H1 (cell line): ENCODE measurements around the gene ARL3. TPM values are rescaled to one million over a fixed set of nuclear protein-coding genes. Genes with fewer than 3 reads are reported as not detected.

Source experiments
- CTCF ChIA-PET: fragments of 300-600 bp; sonication (Branson Sonifier 250); formaldehyde crosslinking; loops from one replicate; lab custom pipeline; 2021; ENCODE audit not compliant: partially characterized antibody; lab: Charles Lee
- POLR2A ChIA-PET: fragments of 300-600 bp; sonication (Branson Sonifier 250); formaldehyde crosslinking; loops from one replicate; lab custom pipeline; 2021; ENCODE audit warnings: inconsistent platforms; ENCODE audit not compliant: partially characterized antibody; lab: Charles Lee
- DNase-seq, 2 experiments: peaks; one replicate each; pipeline versions ENCODE4 v3.0.0 to v3.0.0-alpha.2; 2010 to 2022; ENCODE audit warnings: low spot score in 2 of 2, low read depth in 1 of 2, mixed read lengths in 1 of 2
- FAIRE-seq: peaks from 2 replicates; lab custom pipeline; 2011; peaks lifted over from hg19 to GRCh38; lab: Jason Lieb, UNC
- H2AFZ ChIP-seq: 2 replicates; pipeline ENCODE4 v1.8.1; 2012; ENCODE audit warnings: low read length, inconsistent platforms
- H2AK5ac ChIP-seq: 2 replicates; pipeline ENCODE4 v1.6.1; 2013; ENCODE audit warnings: low read depth, low read length
- H2BK120ac ChIP-seq: replicated peaks from 2 replicates; pipeline ENCODE3; 2013; ENCODE audit warnings: low read depth, low read length, inconsistent platforms
- H2BK12ac ChIP-seq: 2 replicates; pipeline ENCODE4 v1.6.1; 2013; ENCODE audit warnings: low read depth, low read length
- H2BK15ac ChIP-seq: 2 replicates; pipeline ENCODE4 v1.6.1; 2013; ENCODE audit warnings: low read length
- H2BK20ac ChIP-seq: 2 replicates; pipeline ENCODE4 v1.6.1; 2013; ENCODE audit warnings: low read length
- H2BK5ac ChIP-seq: 2 replicates; pipeline ENCODE4 v1.6.1; 2013; ENCODE audit warnings: low read depth, low read length
- H3K14ac ChIP-seq: 2 replicates; pipeline ENCODE4 v1.6.1; 2013; ENCODE audit warnings: inconsistent platforms; ENCODE audit not compliant: insufficient read length
- H3K18ac ChIP-seq: 2 replicates; pipeline ENCODE4 v1.6.1; 2013; ENCODE audit warnings: low read length; ENCODE audit errors: extremely low read depth
- H3K23ac ChIP-seq: 2 replicates; pipeline ENCODE4 v1.6.1; 2013; ENCODE audit warnings: inconsistent platforms; ENCODE audit not compliant: insufficient read length
- H3K23me2 ChIP-seq: 2 replicates; pipeline ENCODE4 v1.6.1; 2013; ENCODE audit warnings: low read depth, low read length
- H3K27ac ChIP-seq: 2 replicates; pipeline ENCODE4 v1.6.1; 2011; ENCODE audit warnings: low read depth, low read length, inconsistent platforms
- H3K27me3 ChIP-seq, 4 experiments: replicated peaks in 1 of 4; 1 replicate in 1 of 4; 2 replicates in 3 of 4; pipeline versions ENCODE4 v1.6.1 to v1.8.1; 2011 to 2013; ENCODE audit warnings: low read length in 3 of 4, mild to moderate bottlenecking in 3 of 4, inconsistent platforms in 2 of 4, mixed read lengths in 2 of 4, moderate library complexity in 1 of 4; ENCODE audit not compliant: control insufficient read depth in 3 of 4, insufficient read depth in 3 of 4; ENCODE audit errors: extremely low read depth in 1 of 4
- H3K36me3 ChIP-seq, 4 experiments: 2 replicates each; pipeline versions ENCODE4 v1.6.1 to v1.8.1; 2011 to 2013; ENCODE audit warnings: mild to moderate bottlenecking in 4 of 4, low read length in 3 of 4, moderate library complexity in 2 of 4, control low read depth in 1 of 4, inconsistent platforms in 1 of 4; ENCODE audit not compliant: insufficient read depth in 4 of 4, control insufficient read depth in 2 of 4
- H3K4ac ChIP-seq: replicated peaks from 2 replicates; pipeline ENCODE3; 2013; ENCODE audit warnings: low read length, low read depth, mixed read lengths, inconsistent platforms; ENCODE audit not compliant: insufficient read length
- H3K4me1 ChIP-seq, 4 experiments: replicated peaks in 1 of 4; 1 replicate in 1 of 4; 2 replicates in 3 of 4; pipeline versions ENCODE4 v1.6.1 to v1.8.1; 2011 to 2013; ENCODE audit warnings: low read length in 3 of 4, inconsistent platforms in 2 of 4, mixed read lengths in 1 of 4; ENCODE audit not compliant: insufficient read depth in 4 of 4, control insufficient read depth in 3 of 4
- H3K4me2 ChIP-seq, 2 experiments: 2 replicates each; pipeline versions ENCODE4 v1.6.1 to v1.8.1; 2011 to 2013; ENCODE audit warnings: low read depth in 2 of 2, low read length in 2 of 2, control low read depth in 1 of 2, inconsistent platforms in 1 of 2, mild to moderate bottlenecking in 1 of 2; ENCODE audit not compliant: insufficient read depth in 1 of 2
- H3K4me3 ChIP-seq, 4 experiments: fragments of 200-600, 300-600 bp in 1 of 4; sonication (generic), shearing (Covaris generic), sonication (Bioruptor Twin) in 1 of 4; 2 replicates each; pipeline versions ENCODE4 v1.5.1 to v1.8.1; 2011 to 2016; ENCODE audit warnings: low read length in 4 of 4, low read depth in 3 of 4, control low read depth in 2 of 4, inconsistent platforms in 2 of 4, mild to moderate bottlenecking in 2 of 4, mixed read lengths in 1 of 4, moderate library complexity in 1 of 4; ENCODE audit not compliant: insufficient read depth in 2 of 4; ENCODE audit errors: extremely low read depth in 1 of 4
- H3K56ac ChIP-seq: replicated peaks from 2 replicates; pipeline ENCODE3; 2013; ENCODE audit warnings: low read depth, mild to moderate bottlenecking, mixed read lengths, low read length, inconsistent platforms; ENCODE audit not compliant: insufficient read length
- H3K79me1 ChIP-seq: 2 replicates; pipeline ENCODE4 v1.6.1; 2013; ENCODE audit warnings: low read depth, low read length, control low read depth
- H3K79me2 ChIP-seq, 2 experiments: 2 replicates each; pipeline versions ENCODE4 v1.6.1 to v1.8.1; 2012 to 2013; ENCODE audit warnings: low read length in 2 of 2, mild to moderate bottlenecking in 2 of 2, inconsistent platforms in 1 of 2; ENCODE audit not compliant: insufficient read depth in 2 of 2, control insufficient read depth in 1 of 2
- H3K9ac ChIP-seq, 4 experiments: replicated peaks in 1 of 4; 1 replicate in 1 of 4; 2 replicates in 3 of 4; pipeline versions ENCODE4 v1.6.1 to v1.8.1; 2011 to 2013; ENCODE audit warnings: low read depth in 3 of 4, low read length in 3 of 4, control low read depth in 2 of 4, mild to moderate bottlenecking in 2 of 4, moderate library complexity in 2 of 4, inconsistent platforms in 1 of 4; ENCODE audit errors: extremely low read depth in 1 of 4
- H3K9me3 ChIP-seq, 2 experiments: 2 replicates each; pipeline versions ENCODE4 v1.6.1 to v1.8.1; 2012 to 2013; ENCODE audit warnings: mild to moderate bottlenecking in 2 of 2, moderate library complexity in 2 of 2, control low read depth in 1 of 2, inconsistent platforms in 1 of 2, low read depth in 1 of 2, low read length in 1 of 2, mixed read lengths in 1 of 2; ENCODE audit not compliant: insufficient read depth in 2 of 2
- H4K20me1 ChIP-seq, 2 experiments: replicated peaks in 1 of 2; 2 replicates each; pipeline versions ENCODE3 to v1.8.1; 2011 to 2013; ENCODE audit warnings: inconsistent platforms in 2 of 2, low read length in 2 of 2, mild to moderate bottlenecking in 1 of 2; ENCODE audit not compliant: insufficient read depth in 2 of 2, control insufficient read depth in 1 of 2
- H4K5ac ChIP-seq: 2 replicates; pipeline ENCODE4 v1.6.1; 2013; ENCODE audit warnings: low read length, low read depth, mixed read lengths, inconsistent platforms; ENCODE audit not compliant: insufficient read length
- H4K8ac ChIP-seq: 2 replicates; pipeline ENCODE4 v1.8.0; 2013; ENCODE audit warnings: mild to moderate bottlenecking, moderate library complexity, low read length, inconsistent platforms; ENCODE audit not compliant: insufficient read depth; ENCODE audit errors: extremely low read depth
- H4K91ac ChIP-seq: replicated peaks from 2 replicates; pipeline ENCODE3; 2013; ENCODE audit warnings: low read length, mixed read lengths, inconsistent platforms; ENCODE audit not compliant: insufficient read length
- BRCA1 ChIP-seq: IDR thresholded peaks from 2 replicates; pipeline ENCODE4 v1.6.1; 2012; ENCODE audit warnings: low read depth, low read length, improper control_type of control experiment
- EP300 ChIP-seq, 2 experiments: IDR thresholded peaks; 1 replicate in 1 of 2; 2 replicates in 1 of 2; pipeline ENCODE4 v1.6.1; 2011 to 2012; ENCODE audit warnings: low read depth in 2 of 2, low read length in 2 of 2, mild to moderate bottlenecking in 2 of 2, borderline replicate concordance in 1 of 2, inconsistent platforms in 1 of 2, moderate library complexity in 1 of 2
- FOSL1 ChIP-seq: IDR thresholded peaks from 2 replicates; pipeline ENCODE4 v1.6.1; 2011; ENCODE audit warnings: mild to moderate bottlenecking, low read depth, low read length, moderate library complexity; ENCODE audit not compliant: insufficient read depth
- RBBP5 ChIP-seq: IDR thresholded peaks from 2 replicates; pipeline ENCODE4 v1.7.1; 2012; ENCODE audit warnings: low read depth, mild to moderate bottlenecking, inconsistent platforms, low read length, moderate library complexity, borderline replicate concordance
- TEAD4 ChIP-seq: IDR thresholded peaks from 2 replicates; pipeline ENCODE4 v1.6.1; 2012; ENCODE audit warnings: low read depth, low read length, inconsistent platforms, mixed read lengths
- ZNF274 ChIP-seq: IDR thresholded peaks from 2 replicates; pipeline ENCODE4 v1.7.0; 2012; ENCODE audit warnings: low read length, borderline replicate concordance; ENCODE audit errors: extremely low read depth
- WGBS, 2 experiments: shearing (Covaris generic) in 1 of 2; methylation state at CpG; one replicate each; pipeline versions ENCODE4 v1.1.6 to v1.1.7; 2013 to 2015; ENCODE audit warnings: low lambda C conversion rate in 2 of 2, mixed read lengths in 2 of 2, inconsistent platforms in 1 of 2, low coverage in 1 of 2, missing lambda C conversion rate in 1 of 2; ENCODE audit not compliant: insufficient replicate concordance in 2 of 2, insufficient coverage in 1 of 2, insufficient read length in 1 of 2; ENCODE audit errors: extremely low coverage in 1 of 2, missing lambda C conversion rate in 1 of 2; 5-methylcytosine and 5-hydroxymethylcytosine counted together
- polyA plus RNA-seq, 7 experiments: library from polyadenylated mRNA; depleted of rRNA in 3 of 7; stranded (reverse) in 5 of 7; unstranded in 2 of 7; fragments of >200 nt in 5 of 7; fragments of 200-250 nt in 2 of 7; gene quantifications; 1 replicate in 5 of 7; 2 replicates in 1 of 7; 4 replicates in 1 of 7; pipeline versions ENCODE4 v1.2.1 to v1.2.3, GENCODE V29; 2011 to 2013; ENCODE audit warnings: missing spikeins in 2 of 7, mixed read lengths in 2 of 7
- total RNA-seq: library from RNA; stranded (reverse); fragmentation: NEBNext Ultra II Directional; extraction: Animal tissue kit (Norgen Biotek cat#: 25700); gene quantifications from 2 replicates; pipeline ENCODE4 v1.2.1, GENCODE V29; 2021

ARL3 gene
- total and polyA plus RNA-seq, 2 of the 8 experiments (the other 6 are each of a cell fraction or from before 2014, with no cell fraction given): 8.8 to 16.2 TPM

DNA sequence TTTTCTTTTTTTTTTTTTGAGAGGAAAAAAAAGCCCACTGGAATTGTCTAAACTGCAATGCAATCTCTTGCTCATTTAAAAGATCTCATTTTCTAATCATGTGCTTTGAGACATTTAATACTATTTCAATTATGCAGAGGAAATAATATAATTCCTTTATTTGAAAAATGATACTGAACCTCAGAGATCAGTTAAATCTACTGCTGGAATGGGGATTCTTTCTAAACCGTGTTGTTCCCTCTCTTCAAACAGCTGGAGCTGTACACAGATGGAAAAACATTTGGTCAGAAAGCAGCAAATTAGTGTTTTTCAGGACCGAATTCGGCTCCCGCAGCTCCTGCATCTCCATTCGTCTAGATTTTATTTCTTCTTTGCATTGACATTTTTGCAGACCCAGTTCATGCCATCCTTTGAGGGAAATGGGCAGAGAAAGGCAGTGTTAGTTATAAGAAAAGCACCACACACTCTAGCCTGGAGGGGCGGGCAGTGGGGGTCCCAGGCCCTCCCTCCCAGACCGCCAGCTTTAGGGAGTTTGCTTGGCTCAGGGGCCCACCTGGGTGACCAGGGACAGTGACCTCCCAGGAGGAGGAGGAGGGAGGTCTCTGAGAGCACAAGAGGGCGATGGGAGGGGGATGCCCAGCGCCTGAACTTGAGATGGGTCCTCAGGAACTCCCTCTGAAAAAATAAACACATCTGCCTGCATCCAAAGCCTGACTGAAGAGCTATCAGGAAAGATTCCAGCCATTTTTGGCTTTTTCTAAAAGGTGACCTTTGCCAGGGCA, 37.5 kb downstream of the ARL3 start:
- H2BK15ac ChIP-seq: no peak overlapping the region
- no peak overlapping the region for H2BK12ac ChIP-seq
- H4K91ac ChIP-seq: no peak overlapping the region
- 0 out of 8 replicates have a peak, but pooled peaks cover 0 to 3% (median 0%) of the 10 kb centered on the region in 4 experiments for H3K36me3 ChIP-seq
- H3K23ac ChIP-seq: no peak overlapping the region
- no peak overlapping the region for H3K14ac ChIP-seq
- CTCF ChIA-PET: interaction anchor here (0.7 to 13.0 kb wide), 20 partner anchors 8 to 277 kb away, joined by 3 to 102 read pairs (median 7); partner anchors contain the start of genes ARL3 and SFXN2
- 79% methylated on average over 9 of the region's 9 CpGs; no CpG with 5 or more reads in 1 of the 2 experiments for WGBS, 2 experiments
- POLR2A ChIA-PET: interaction anchor here (0.7 to 2.6 kb wide), 6 partner anchors 11 to 38 kb away, joined by 3 to 9 read pairs (median 6); partner anchors contain the start of genes ARL3, SFXN2 and TRIM8
- H2BK5ac ChIP-seq: peak overlapping the region; percentile 4; the same call in 1 of the 2 replicates
- peaks cover 25 to 47% (median 26%) of the 10 kb centered on the region in 4 experiments for H3K4me1 ChIP-seq
- no peak overlapping the region for H2BK20ac ChIP-seq
- no peak for FAIRE-seq
- H2BK120ac ChIP-seq: no peak overlapping the region
- H3K79me1 ChIP-seq: no peaks in the 10 kb centered on the region
- H2AFZ ChIP-seq: no peak overlapping the region
- DNase-seq: no peak
- H2AK5ac ChIP-seq: no peak overlapping the region
- H3K4me3 ChIP-seq: no peak overlapping the region
- H3K79me2 ChIP-seq: no peaks in the 10 kb centered on the region
- no peak overlapping the region for H3K4me2 ChIP-seq
- H3K27me3 ChIP-seq: no peaks in the 10 kb centered on the region
- H3K9me3 ChIP-seq: no peaks in the 10 kb centered on the region
- no peaks in the 10 kb centered on the region for H4K20me1 ChIP-seq
- H4K5ac ChIP-seq: no peak overlapping the region
- no peak overlapping the region for H3K4ac ChIP-seq
- H3K56ac ChIP-seq: no peak overlapping the region
- no peak overlapping the region for H3K9ac ChIP-seq
- no peak overlapping the region for H3K18ac ChIP-seq
- TF ChIP-seq ZNF274: no peak
- no peak for TF ChIP-seq EP300 (IDR thresholded peaks at IDR 0.05; ENCODE audit: borderline replicate concordance in 1 of 2, low read depth in 2 of 2, low read length in 2 of 2)
- TF ChIP-seq BRCA1: no peak
- no peak for TF ChIP-seq FOSL1
- TF ChIP-seq RBBP5: no peak
- TF ChIP-seq TEAD4: no peak
- TF ChIP-seq, all 59 proteins: peak for 0
- Histone ChIP-seq H4K8ac (no peak overlapping the region), H3K23me2 (no peaks in the 10 kb centered on the region), H3K27ac (no peak overlapping the region)
